Ectodermal cell (in vitro differentiated cells): Measurements from ENCODE around the gene C19orf44.
A peak's percentile ranks its signal among the peaks of the same experiment; 100 is the strongest.
"Not testable (repeated sequence)": the region's sequence is repeated elsewhere in the genome, so short reads cannot be mapped to it uniquely, and the experiment has no call there.

Experiments
- H3K27ac ChIP-seq: 2 replicates; pipeline ENCODE4 v1.7.0; 2013; ENCODE audit warnings: mild to moderate bottlenecking, low read depth, low read length; ENCODE audit not compliant: insufficient read depth, poor library complexity, severe bottlenecking
- H3K27me3 ChIP-seq: 2 replicates; pipeline ENCODE4 v1.7.0; 2013; ENCODE audit warnings: mild to moderate bottlenecking, low read length; ENCODE audit not compliant: insufficient read depth, control insufficient read depth, poor library complexity, severe bottlenecking
- H3K36me3 ChIP-seq: one replicate; pipeline ENCODE4 v1.7.0; 2013; ENCODE audit warnings: low read length; ENCODE audit not compliant: control insufficient read depth, insufficient read depth
- H3K4me1 ChIP-seq: one replicate; pipeline ENCODE4 v1.7.0; 2013; ENCODE audit warnings: low read length; ENCODE audit not compliant: control insufficient read depth, insufficient read depth
- H3K4me3 ChIP-seq: 2 replicates; pipeline ENCODE4 v1.7.0; 2013; ENCODE audit warnings: low read depth, low read length, control low read depth; ENCODE audit not compliant: insufficient read depth
- H3K9me3 ChIP-seq: 2 replicates; pipeline ENCODE4 v1.7.0; 2013; ENCODE audit warnings: mild to moderate bottlenecking, low read length, moderate library complexity; ENCODE audit not compliant: control insufficient read depth
- WGBS, 2 experiments: methylation state at CpG; one replicate each; pipeline ENCODE4 v1.1.7; 2013; ENCODE audit warnings: missing lambda C conversion rate in 2 of 2; 5-methylcytosine and 5-hydroxymethylcytosine counted together

The C19orf44 gene

DNA sequence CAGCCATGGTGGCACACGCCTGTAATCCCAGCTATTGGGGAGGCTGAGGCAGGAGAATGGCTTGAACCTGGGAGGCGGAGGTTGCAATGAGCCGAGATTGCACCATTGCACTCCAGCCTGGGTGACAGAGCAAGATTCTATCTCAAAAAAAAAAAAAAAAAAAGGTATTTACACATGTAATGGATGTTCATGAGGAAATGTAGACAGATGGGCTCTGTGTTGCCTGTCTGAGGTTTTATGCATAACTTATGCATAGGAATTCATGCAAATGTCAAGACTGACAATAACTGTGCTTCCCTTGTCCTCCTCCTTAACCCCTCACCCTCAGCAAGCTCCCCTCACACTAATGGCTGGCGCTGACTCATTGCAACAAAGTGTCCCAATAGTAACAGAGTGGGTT is 9.7 kb upstream of the C19orf44 start:
- H3K27ac ChIP-seq, H3K4me3 ChIP-seq, H3K27me3 ChIP-seq, H3K9me3 ChIP-seq, H3K36me3 ChIP-seq, H3K4me1 ChIP-seq: not testable (repeated sequence)
- 88 to 93% methylated on average over 3 to 4 of the region's 4 CpGs for WGBS, 2 experiments

DNA sequence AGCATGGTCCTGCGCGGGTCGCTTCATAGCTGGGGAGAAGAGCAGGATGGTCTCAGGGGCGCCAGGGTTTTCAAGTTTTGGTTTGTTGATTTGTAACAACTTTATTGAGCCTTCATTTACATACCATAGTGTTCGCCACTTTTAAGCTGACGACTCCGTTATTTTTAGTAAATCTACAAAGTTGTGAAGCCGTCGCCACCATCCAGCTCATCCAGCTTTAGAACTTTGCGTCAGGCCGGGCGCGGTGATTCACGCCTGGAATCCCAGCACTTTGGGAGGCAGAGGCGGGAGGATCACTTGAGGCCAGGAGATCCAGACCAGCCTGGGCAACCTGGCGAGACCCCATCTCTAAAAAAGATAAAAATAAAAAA is 404 bp downstream of the C19orf44 start:
- WGBS, 2 experiments, result 63% methylated on average over 16 of the region's 16 CpGs

DNA sequence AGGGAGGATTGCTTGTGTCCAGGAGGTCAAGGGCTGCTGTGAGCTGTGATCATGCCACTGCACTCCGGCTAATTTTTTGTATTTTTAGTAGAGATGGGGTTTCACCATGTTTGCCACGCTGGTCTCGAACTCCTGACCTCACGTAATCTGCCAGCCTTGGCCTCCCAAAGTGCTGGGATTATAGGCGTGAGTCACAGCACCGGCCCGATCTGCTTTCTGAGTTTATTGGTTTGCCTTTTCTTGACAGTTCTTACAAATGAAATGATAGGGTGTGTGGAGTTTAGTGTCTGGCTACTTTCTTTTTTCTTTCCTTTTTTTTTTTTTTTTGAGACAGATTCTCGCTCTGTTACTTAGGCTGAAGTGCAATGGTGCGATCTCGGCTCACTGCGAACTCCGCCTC is 848 bp downstream of the C19orf44 start:
- no peaks in the 10 kb centered on the region for H3K9me3 ChIP-seq
- no peaks in the 10 kb centered on the region for H3K27me3 ChIP-seq
- H3K36me3 ChIP-seq, result peaks cover 5% of the 10 kb centered on the region
- WGBS, 2 experiments, result 90 to 93% methylated on average over 12 of the region's 12 CpGs
- no peak overlapping the region for H3K27ac ChIP-seq
- peak overlapping the region; percentile 46 for H3K4me3 ChIP-seq
- no peaks in the 10 kb centered on the region for H3K4me1 ChIP-seq

More for the DNA sequence above, 404 bp downstream of the C19orf44 start:
- no peaks in the 10 kb centered on the region for H3K9me3 ChIP-seq
- no peaks in the 10 kb centered on the region for H3K27me3 ChIP-seq
- H3K4me3 ChIP-seq, result peak overlapping the region; percentile 46
- H3K27ac ChIP-seq, result no peak overlapping the region
- peaks cover 5% of the 10 kb centered on the region for H3K36me3 ChIP-seq
- H3K4me1 ChIP-seq, result no peaks in the 10 kb centered on the region

DNA sequence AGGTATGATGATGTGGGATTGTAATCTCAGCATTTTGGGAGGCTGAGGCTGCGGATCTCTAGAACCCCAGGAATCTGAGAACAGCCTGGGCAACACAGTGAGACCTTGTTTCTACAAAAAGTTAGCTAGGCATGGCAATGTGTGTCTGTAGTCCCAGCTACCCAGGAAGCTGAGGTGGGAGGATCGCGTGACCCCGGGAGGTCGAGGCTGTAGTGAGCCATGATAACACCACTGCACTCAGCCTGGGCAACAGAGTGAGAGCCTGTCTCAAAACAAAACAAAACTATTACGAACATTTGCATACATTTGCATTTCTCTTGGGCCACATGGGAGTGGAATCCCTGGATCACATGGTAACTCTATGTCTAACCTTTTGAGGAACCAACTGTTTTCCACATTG is 1.6 kb downstream of the C19orf44 start:
- WGBS, 2 experiments, result 83 to 85% methylated on average over 6 of the region's 6 CpGs
- Histone ChIP-seq H3K27me3 (no peaks in the 10 kb centered on the region), H3K4me1 (no peaks in the 10 kb centered on the region), H3K4me3 (no peak overlapping the region), H3K9me3 (no peaks in the 10 kb centered on the region), H3K27ac (no peak overlapping the region), H3K36me3 (peaks cover 9% of the 10 kb centered on the region)

DNA sequence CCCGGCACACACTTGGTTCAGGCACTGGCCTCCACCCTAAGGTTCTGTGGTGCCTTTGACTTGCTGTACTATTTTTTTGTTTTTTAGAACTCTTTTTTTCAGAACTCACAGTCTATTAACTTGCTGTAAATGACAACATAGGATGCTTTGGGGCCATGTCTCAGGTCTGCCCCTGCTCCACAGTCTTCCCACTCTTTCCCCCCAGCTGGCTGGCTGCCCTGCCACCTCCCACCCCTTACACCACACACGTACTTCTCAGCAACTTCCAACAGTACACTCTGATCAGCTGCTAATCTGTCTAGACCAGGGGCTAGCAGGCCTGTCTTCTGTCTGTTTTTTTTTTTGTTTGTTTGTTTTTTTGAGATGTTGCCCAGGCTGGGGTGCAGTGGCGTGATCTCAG is 8.1 kb downstream of the C19orf44 start:
- H3K9me3 ChIP-seq, result no peaks in the 10 kb centered on the region
- H3K4me3 ChIP-seq, result no peak overlapping the region
- H3K36me3 ChIP-seq, result peaks cover 9% of the 10 kb centered on the region
- H3K27me3 ChIP-seq, result no peaks in the 10 kb centered on the region
- no peaks in the 10 kb centered on the region for H3K4me1 ChIP-seq
- WGBS, 2 experiments, result 94 to 95% methylated on average over 3 of the region's 3 CpGs
- H3K27ac ChIP-seq, result no peak overlapping the region

DNA sequence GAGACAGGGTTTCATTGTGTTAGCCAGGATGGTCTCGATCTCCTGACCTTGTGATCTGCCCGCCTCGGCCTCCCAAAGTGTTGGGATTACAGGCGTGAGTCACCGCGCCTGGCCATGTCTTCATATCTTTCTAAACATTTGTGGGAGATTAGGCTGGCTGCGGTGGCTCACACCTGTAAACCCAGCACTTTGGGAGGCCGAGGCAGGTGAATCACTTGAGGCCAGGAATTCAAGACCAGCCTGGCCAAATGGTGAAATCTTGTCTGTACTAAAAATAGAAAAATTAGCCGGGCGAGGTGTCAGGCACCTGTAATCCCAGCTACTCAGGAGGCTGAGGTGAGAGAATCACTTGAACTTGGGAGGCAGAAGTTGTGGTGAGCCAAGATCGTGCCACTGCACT is 10.0 kb downstream of the C19orf44 start:
- not testable (repeated sequence) for H3K27me3 ChIP-seq, H3K9me3 ChIP-seq, H3K27ac ChIP-seq, H3K4me1 ChIP-seq, H3K4me3 ChIP-seq, H3K36me3 ChIP-seq
- 89 to 95% methylated on average over 11 of the region's 11 CpGs for WGBS, 2 experiments

DNA sequence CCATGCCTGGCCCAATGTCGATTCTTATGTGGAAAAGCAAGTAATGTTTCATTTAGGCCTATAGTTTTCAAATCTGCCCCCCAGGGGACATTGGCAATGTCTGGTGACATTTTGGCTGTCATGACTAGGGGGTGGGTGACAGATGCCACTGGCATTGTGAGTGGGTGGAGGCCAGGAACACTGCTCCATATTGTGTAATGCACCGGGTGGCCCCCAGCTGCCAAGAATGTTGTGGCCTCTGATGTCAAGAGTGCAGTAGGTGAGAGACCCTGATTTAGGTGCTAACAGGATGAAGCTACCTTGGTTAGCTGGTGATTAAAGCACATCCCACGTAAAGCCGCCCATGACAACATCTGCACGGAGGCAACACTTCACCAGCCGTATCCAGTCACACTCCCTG is 10.8 kb downstream of the C19orf44 start:
- Histone ChIP-seq H3K27me3 (no peaks in the 10 kb centered on the region), H3K4me1 (no peaks in the 10 kb centered on the region), H3K36me3 (peaks cover 4% of the 10 kb centered on the region), H3K4me3 (no peak overlapping the region), H3K27ac (no peak overlapping the region), H3K9me3 (no peaks in the 10 kb centered on the region)
- WGBS, 2 experiments, result 94 to 95% methylated on average over 6 of the region's 6 CpGs

DNA sequence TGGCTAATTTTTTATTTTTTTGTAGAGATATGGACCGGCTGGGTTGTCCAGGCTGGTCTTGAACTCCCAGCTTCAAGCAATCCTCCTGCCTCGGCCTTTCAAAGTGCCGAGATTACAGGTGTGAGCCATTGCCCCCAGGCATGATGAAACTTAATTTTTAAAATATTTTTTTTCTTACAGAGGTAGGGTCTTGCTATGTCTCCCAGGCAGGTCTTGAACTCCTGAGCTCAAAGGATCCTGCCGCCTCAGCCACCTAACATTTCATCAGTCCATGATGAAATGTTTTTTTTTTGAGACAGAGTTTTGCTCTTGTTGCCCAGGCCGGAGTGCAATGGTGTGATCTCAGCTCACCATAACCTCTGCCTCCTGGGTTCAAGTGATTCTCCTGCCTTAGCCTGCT is 12.4 kb downstream of the C19orf44 start:
- Histone ChIP-seq H3K4me3 (no peak overlapping the region), H3K4me1 (no peaks in the 10 kb centered on the region), H3K27me3 (no peaks in the 10 kb centered on the region), H3K27ac (no peak overlapping the region), H3K9me3 (no peaks in the 10 kb centered on the region), H3K36me3 (no peaks in the 10 kb centered on the region)
- WGBS, 2 experiments, result 90 to 96% methylated on average over 5 of the region's 5 CpGs

DNA sequence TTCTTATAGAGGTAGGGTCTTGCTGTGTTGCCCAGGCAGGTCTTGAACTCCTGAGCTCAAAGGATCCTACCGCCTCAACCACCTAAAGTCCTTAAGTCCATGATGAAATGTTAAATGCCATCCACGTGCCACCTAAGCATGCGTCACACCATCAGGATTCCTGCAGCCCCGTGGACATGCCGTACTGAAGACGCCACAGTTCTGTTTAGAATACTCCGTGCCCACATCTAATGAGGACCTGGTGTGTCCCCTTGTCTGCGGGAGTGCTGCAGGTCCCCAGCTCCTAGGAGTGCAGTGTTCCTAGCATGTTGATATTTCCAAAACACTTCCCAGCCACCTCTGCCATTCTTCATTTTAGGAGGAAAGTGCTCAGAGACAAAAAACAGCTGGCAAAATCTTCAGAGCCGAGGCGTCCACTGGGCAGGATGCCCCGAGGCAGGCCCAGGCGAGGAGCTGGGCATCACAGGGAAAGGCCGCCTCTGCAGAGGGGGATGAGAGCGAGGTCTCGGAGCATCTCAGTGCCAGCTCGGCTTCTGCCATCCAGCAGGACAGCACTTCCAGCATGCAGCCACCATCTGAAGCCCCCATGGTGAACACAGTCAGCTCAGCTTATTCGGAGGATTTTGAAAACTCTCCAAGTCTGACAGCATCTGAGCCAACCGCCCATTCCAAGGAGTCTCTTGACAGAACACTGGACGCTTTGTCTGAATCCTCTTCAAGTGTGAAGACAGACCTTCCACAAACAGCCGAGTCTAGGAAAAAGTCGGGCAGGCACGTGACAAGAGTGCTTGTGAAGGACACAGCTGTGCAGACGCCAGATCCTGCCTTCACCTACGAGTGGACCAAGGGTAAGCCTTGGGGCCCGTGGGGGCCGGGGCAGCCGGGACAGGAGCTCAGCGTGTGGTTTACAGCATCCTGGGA is 13.2 kb downstream of the C19orf44 start:
- H3K27ac ChIP-seq, result no peak overlapping the region
- H3K4me3 ChIP-seq, result no peak overlapping the region
- WGBS, 2 experiments, result 95% methylated on average over 28 of the region's 28 CpGs
- no peaks in the 10 kb centered on the region for H3K9me3 ChIP-seq
- H3K27me3 ChIP-seq, result no peaks in the 10 kb centered on the region
- H3K36me3 ChIP-seq, result no peaks in the 10 kb centered on the region
- H3K4me1 ChIP-seq, result no peaks in the 10 kb centered on the region

DNA sequence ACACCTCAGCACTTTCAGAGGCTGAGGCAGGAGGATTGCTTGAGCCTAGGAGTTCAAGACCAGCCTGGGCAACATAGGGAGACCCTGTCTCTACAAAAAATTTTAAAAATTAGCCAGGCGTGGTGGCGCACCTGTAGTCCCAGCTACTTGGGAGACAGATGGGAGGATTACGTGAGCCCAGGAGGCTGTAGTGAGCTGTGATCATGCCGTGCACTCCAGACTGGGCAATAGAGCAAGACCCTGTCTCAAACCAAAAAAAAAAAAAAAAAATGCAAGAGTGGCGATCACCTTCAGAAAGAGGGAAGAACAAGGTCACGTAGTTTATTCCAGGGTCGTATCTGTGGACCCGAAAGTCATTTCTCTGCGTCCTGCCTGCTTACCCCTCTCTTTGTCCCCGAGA is 16.4 kb downstream of the C19orf44 start:
- 94% methylated on average over 10 of the region's 10 CpGs for WGBS, 2 experiments
- H3K36me3 ChIP-seq, H3K9me3 ChIP-seq, H3K4me3 ChIP-seq, H3K27me3 ChIP-seq, H3K4me1 ChIP-seq, H3K27ac ChIP-seq: not testable (repeated sequence)
